GM23338 (cell line): ENCODE data around the gene GSG1L. TPM values are rescaled to one million over a fixed set of nuclear protein-coding genes. Genes with fewer than 3 reads are reported as not detected.

Experiments used
- ATAC-seq: fragments of 200-7000 bp; cut with Tn5 transposase; 3 replicates; pipeline ENCODE4 v1.9.1; 2020
- DNase-seq: peaks from one replicate; pipeline ENCODE4 v3.0.0-alpha.2; 2015; ENCODE audit warnings: low spot score
- H2AFZ ChIP-seq: fragments of 200-600 bp; sonication (generic); 2 replicates; pipeline ENCODE4 v1.8.0; 2016; ENCODE audit warnings: antibody characterized with exemption, mild to moderate bottlenecking, moderate library complexity
- H3F3A ChIP-seq: fragments of 200-600 bp; sonication (generic); replicated peaks from 2 replicates; pipeline ENCODE4 v1.8.0; 2017; ENCODE audit warnings: antibody characterized with exemption, mixed run types, low read depth
- H3K27ac ChIP-seq: fragments of 200-600 bp; sonication (generic); 2 replicates; pipeline ENCODE4 v1.6.1; 2016; ENCODE audit warnings: low read depth
- H3K27me3 ChIP-seq: fragments of 200-600 bp; sonication (generic); 2 replicates; pipeline ENCODE4 v1.8.0; 2016; ENCODE audit warnings: mild to moderate bottlenecking, mixed run types, moderate library complexity; ENCODE audit not compliant: insufficient read depth
- H3K36me3 ChIP-seq: fragments of 200-600 bp; sonication (generic); 2 replicates; pipeline ENCODE4 v1.8.0; 2016; ENCODE audit warnings: mild to moderate bottlenecking; ENCODE audit not compliant: insufficient read depth
- H3K4me1 ChIP-seq: fragments of 200-600 bp; sonication (generic); 2 replicates; pipeline ENCODE4 v1.8.0; 2016; ENCODE audit warnings: mild to moderate bottlenecking, moderate library complexity; ENCODE audit not compliant: insufficient read depth
- H3K4me2 ChIP-seq: fragments of 200-600 bp; sonication (generic); 2 replicates; pipeline ENCODE4 v1.7.1; 2017; ENCODE audit warnings: mixed run types
- H3K4me3 ChIP-seq: fragments of 200-600 bp; sonication (generic); 2 replicates; pipeline ENCODE4 v1.6.1; 2016; ENCODE audit warnings: mixed run types
- H3K79me2 ChIP-seq: fragments of 200-600 bp; sonication (generic); replicated peaks from 2 replicates; pipeline ENCODE4 v1.8.0; 2017; ENCODE audit warnings: mild to moderate bottlenecking; ENCODE audit not compliant: insufficient read depth
- H3K9me2 ChIP-seq: fragments of 200-600 bp; sonication (generic); 2 replicates; pipeline ENCODE4 v1.8.0; 2017; ENCODE audit not compliant: insufficient read depth
- H4K20me1 ChIP-seq: fragments of 200-600 bp; sonication (generic); replicated peaks from 2 replicates; pipeline ENCODE4 v1.8.0; 2017; ENCODE audit warnings: mild to moderate bottlenecking; ENCODE audit not compliant: insufficient read depth
- H3K27ac Mint-ChIP-seq: 2 replicates; pipeline ENCODE4 v1.8.0; 2020; ENCODE audit warnings: inconsistent platforms, mild to moderate bottlenecking, moderate library complexity, mixed read lengths
- H3K27me3 Mint-ChIP-seq: 3 replicates; pipeline ENCODE4 v1.8.0; 2022; ENCODE audit warnings: low read depth, mild to moderate bottlenecking, moderate library complexity, mixed read lengths, inconsistent platforms; ENCODE audit not compliant: insufficient read depth, poor library complexity
- H3K36me3 Mint-ChIP-seq: 3 replicates; pipeline ENCODE4 v1.8.0; 2021; ENCODE audit warnings: low read depth, mild to moderate bottlenecking, inconsistent platforms, moderate library complexity, mixed read lengths
- H3K4me1 Mint-ChIP-seq: 3 replicates; pipeline ENCODE4 v1.8.0; 2020; ENCODE audit warnings: mild to moderate bottlenecking, inconsistent platforms, mixed read lengths
- H3K4me3 Mint-ChIP-seq: 3 replicates; pipeline ENCODE4 v1.8.0; 2021; ENCODE audit warnings: moderate library complexity, mild to moderate bottlenecking, inconsistent platforms, mixed read lengths
- H3K9me3 Mint-ChIP-seq: 3 replicates; pipeline ENCODE4 v1.8.0; 2020; ENCODE audit warnings: moderate library complexity, mild to moderate bottlenecking, inconsistent platforms, mixed read lengths
- CREB1 ChIP-seq: fragments of 250-450 bp; sonication (Bioruptor Pico); IDR thresholded peaks from 2 replicates; pipeline ENCODE4 v1.5.0; 2020; ENCODE audit warnings: low read depth, mild to moderate bottlenecking, moderate library complexity
- EZH2 ChIP-seq: fragments of 200-600 bp; sonication (generic); IDR thresholded peaks from one replicate; pipeline ENCODE4 v1.8.0; 2017; ENCODE audit warnings: antibody characterized with exemption, mild to moderate bottlenecking, low read depth; ENCODE audit not compliant: unreplicated experiment
- JUNB ChIP-seq: IDR thresholded peaks from one replicate; pipeline ENCODE4 v1.6.1; 2016; ENCODE audit warnings: antibody characterized with exemption; ENCODE audit not compliant: unreplicated experiment
- NANOG ChIP-seq: IDR thresholded peaks from 2 replicates; pipeline ENCODE4 v1.6.1; 2016; ENCODE audit warnings: antibody characterized with exemption, borderline replicate concordance
- POLR2AphosphoS5 ChIP-seq: IDR thresholded peaks from 2 replicates; pipeline ENCODE4 v1.6.1; 2016; ENCODE audit warnings: antibody characterized with exemption, low read depth
- REST ChIP-seq: IDR thresholded peaks from one replicate; pipeline ENCODE4 v1.6.1; 2018; ENCODE audit warnings: antibody characterized with exemption; ENCODE audit not compliant: unreplicated experiment
- STAT1 ChIP-seq: IDR thresholded peaks from one replicate; pipeline ENCODE4 v1.6.1; 2016; ENCODE audit warnings: antibody characterized with exemption; ENCODE audit not compliant: unreplicated experiment
- ZNF114 ChIP-seq: fragments of 250-450 bp; sonication (Bioruptor Pico); IDR thresholded peaks from 2 replicates; pipeline ENCODE4 v1.5.0; 2020; ENCODE audit warnings: mild to moderate bottlenecking, moderate library complexity
- ZNF331 ChIP-seq: fragments of 250-450 bp; sonication (Bioruptor Pico); IDR thresholded peaks from 2 replicates; pipeline ENCODE4 v1.5.0; 2020; ENCODE audit warnings: low read depth, mild to moderate bottlenecking, moderate library complexity
- ZNF462 ChIP-seq: fragments of 250-450 bp; sonication (Bioruptor Pico); IDR thresholded peaks from 2 replicates; pipeline ENCODE4 v1.5.0; 2020; ENCODE audit warnings: mild to moderate bottlenecking, moderate library complexity
- polyA plus RNA-seq: library from polyadenylated mRNA; unstranded; fragments of >200 nt; fragmentation: Nextera tagmentation; extraction: Ambion mirVana; gene quantifications from 2 replicates; pipeline ENCODE4 v1.2.1, GENCODE V29; 2016
- total RNA-seq: library from RNA; depleted of rRNA; stranded (reverse); fragments of >200 nt; shearing (Covaris generic); gene quantifications from 2 replicates; pipeline ENCODE4 v1.2.3, GENCODE V29; 2014
- TF ChIP-seq, protein P1 (sequence below), 2 experiments: fragments of 200-600 bp in 1 of 2; sonication (generic) in 1 of 2; conservative IDR thresholded peaks; 2 replicates each; pipeline versions ENCODE4 v1.5.1 to v1.6.1; 2016 to 2017; ENCODE audit warnings: antibody characterized with exemption in 2 of 2, low read depth in 2 of 2, mild to moderate bottlenecking in 2 of 2, moderate library complexity in 1 of 2
- TF ChIP-seq, protein P2 (sequence below): IDR thresholded peaks from 2 replicates; pipeline ENCODE4 v1.6.1; 2016; ENCODE audit warnings: antibody characterized with exemption

GSG1L gene
- total and polyA plus RNA-seq, 2 experiments from 2014 or later: 0.36 to 0.63 TPM

GRCh38 chr16:27791404-27791719, 272.2 kb downstream of the GSG1L start:
- Histone ChIP-seq H3F3A (no peaks in the 10 kb centered on the region), H3K4me2 (no peak overlapping the region), H3K9me2 (peaks cover 13% of the 10 kb centered on the region; the same call in 1 of the 2 replicates), H3K27ac (no peak overlapping the region), H3K4me1 (no peaks in the 10 kb centered on the region), H3K36me3 (no peaks in the 10 kb centered on the region), H3K79me2 (no peaks in the 10 kb centered on the region), H3K4me3 (no peak overlapping the region), H3K27me3 (no peaks in the 10 kb centered on the region), H2AFZ (no peak overlapping the region), H4K20me1 (no peaks in the 10 kb centered on the region; the same call in 1 of the 2 replicates)
- TF ChIP-seq ZNF462 (CRISPR knock-in tag) (no peak), JUNB (no peak), POLR2AphosphoS5 (no peak), NANOG (no peak), STAT1 (no peak), EZH2 (no peak), CREB1 (no peak), REST (no peak), ZNF114 (CRISPR knock-in tag) (no peak), ZNF331 (no peak)
- TF ChIP-seq, protein P1, sequence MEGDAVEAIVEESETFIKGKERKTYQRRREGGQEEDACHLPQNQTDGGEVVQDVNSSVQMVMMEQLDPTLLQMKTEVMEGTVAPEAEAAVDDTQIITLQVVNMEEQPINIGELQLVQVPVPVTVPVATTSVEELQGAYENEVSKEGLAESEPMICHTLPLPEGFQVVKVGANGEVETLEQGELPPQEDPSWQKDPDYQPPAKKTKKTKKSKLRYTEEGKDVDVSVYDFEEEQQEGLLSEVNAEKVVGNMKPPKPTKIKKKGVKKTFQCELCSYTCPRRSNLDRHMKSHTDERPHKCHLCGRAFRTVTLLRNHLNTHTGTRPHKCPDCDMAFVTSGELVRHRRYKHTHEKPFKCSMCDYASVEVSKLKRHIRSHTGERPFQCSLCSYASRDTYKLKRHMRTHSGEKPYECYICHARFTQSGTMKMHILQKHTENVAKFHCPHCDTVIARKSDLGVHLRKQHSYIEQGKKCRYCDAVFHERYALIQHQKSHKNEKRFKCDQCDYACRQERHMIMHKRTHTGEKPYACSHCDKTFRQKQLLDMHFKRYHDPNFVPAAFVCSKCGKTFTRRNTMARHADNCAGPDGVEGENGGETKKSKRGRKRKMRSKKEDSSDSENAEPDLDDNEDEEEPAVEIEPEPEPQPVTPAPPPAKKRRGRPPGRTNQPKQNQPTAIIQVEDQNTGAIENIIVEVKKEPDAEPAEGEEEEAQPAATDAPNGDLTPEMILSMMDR (conservative IDR thresholded peaks at IDR 0.05; ENCODE audit: low read depth in 2 of 2): no peak
- TF ChIP-seq, protein P2, sequence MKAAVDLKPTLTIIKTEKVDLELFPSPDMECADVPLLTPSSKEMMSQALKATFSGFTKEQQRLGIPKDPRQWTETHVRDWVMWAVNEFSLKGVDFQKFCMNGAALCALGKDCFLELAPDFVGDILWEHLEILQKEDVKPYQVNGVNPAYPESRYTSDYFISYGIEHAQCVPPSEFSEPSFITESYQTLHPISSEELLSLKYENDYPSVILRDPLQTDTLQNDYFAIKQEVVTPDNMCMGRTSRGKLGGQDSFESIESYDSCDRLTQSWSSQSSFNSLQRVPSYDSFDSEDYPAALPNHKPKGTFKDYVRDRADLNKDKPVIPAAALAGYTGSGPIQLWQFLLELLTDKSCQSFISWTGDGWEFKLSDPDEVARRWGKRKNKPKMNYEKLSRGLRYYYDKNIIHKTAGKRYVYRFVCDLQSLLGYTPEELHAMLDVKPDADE: no peak
- Mint-ChIP-seq H3K4me1 (no peaks in the 10 kb centered on the region; the same call in 2 of the 3 replicates), H3K27ac (no peak overlapping the region), H3K4me3 (no peak overlapping the region), H3K9me3 (no peaks in the 10 kb centered on the region), H3K27me3 (peaks cover 4% of the 10 kb centered on the region), H3K36me3 (no peaks in the 10 kb centered on the region)
- no peak for DNase-seq
- ATAC-seq: no peak
